GM12878 (cell line): ENCODE data around the gene SUMF2. TPM values are rescaled to one million over a fixed set of nuclear protein-coding genes. Genes with fewer than 3 reads are reported as not detected.

Source experiments
- ATAC-seq: fragments of 200-7000 bp; cut with Tn5 transposase; 3 replicates; pipeline ENCODE4 v1.9.1; 2020; ENCODE audit warnings: mild to moderate bottlenecking, moderate library complexity
- BruUV-seq: library from RNA; stranded (reverse); fragments of 400-500 nt; replicated peaks from 2 replicates; lab custom pipeline; 2021; lab: Mats Ljungman, UMichigan
- CTCF ChIA-PET: fragments of 300-600 bp; sonication (Branson Sonifier 250); formaldehyde crosslinking; extraction: SDS; loops from one replicate; lab custom pipeline; 2021; ENCODE audit warnings: inconsistent platforms; lab: Yijun Ruan, JAX
- POLR2A ChIA-PET: fragments of 350-600 bp; formaldehyde crosslinking; extraction: SDS; loops from one replicate; lab custom pipeline; 2021; ENCODE audit warnings: inconsistent platforms; lab: Charles Lee
- RAD21 ChIA-PET: fragments of 300-600 bp; sonication (Branson Sonifier 250); formaldehyde crosslinking; loops from one replicate; lab custom pipeline; 2023; ENCODE audit warnings: antibody characterized with exemption; ENCODE audit not compliant: unreplicated experiment; lab: Charles Lee
- SMC1A ChIA-PET: fragments of 300-600 bp; sonication (Branson Sonifier 250); formaldehyde crosslinking; loops from one replicate; lab custom pipeline; 2023; ENCODE audit not compliant: unreplicated experiment, uncharacterized antibody; lab: Charles Lee
- DNase-seq: peaks from one replicate; pipeline ENCODE4 v3.0.0-alpha.2; 2011; ENCODE audit warnings: low read depth, low spot score
- FAIRE-seq: peaks from 3 replicates; lab custom pipeline; 2011; peaks lifted over from hg19 to GRCh38; lab: Jason Lieb, UNC
- H2AFZ ChIP-seq: 2 replicates; pipeline ENCODE4 v1.6.0; 2011; ENCODE audit warnings: low read depth, low read length, control low read depth; ENCODE audit not compliant: control insufficient read depth
- H3K27ac ChIP-seq: 2 replicates; pipeline ENCODE4 v1.5.1; 2011; ENCODE audit warnings: control low read depth; ENCODE audit not compliant: control insufficient read depth, insufficient read depth
- H3K27me3 ChIP-seq, 2 experiments: replicated peaks in 1 of 2; 2 replicates each; pipeline versions ENCODE4 v1.6.0 to v1.6.1; 2011; ENCODE audit warnings: low read length in 1 of 2; ENCODE audit not compliant: control insufficient read depth in 2 of 2, insufficient read depth in 2 of 2
- H3K36me3 ChIP-seq, 2 experiments: 2 replicates each; pipeline ENCODE4 v1.5.1; 2011; ENCODE audit warnings: low read length in 1 of 2; ENCODE audit not compliant: control insufficient read depth in 2 of 2, insufficient read depth in 2 of 2
- H3K4me1 ChIP-seq: 2 replicates; pipeline ENCODE4 v1.6.1; 2011; ENCODE audit warnings: mild to moderate bottlenecking, low read length, moderate library complexity, mixed read lengths; ENCODE audit not compliant: control insufficient read depth, insufficient read depth
- H3K4me2 ChIP-seq: 2 replicates; pipeline ENCODE4 v1.6.0; 2011; ENCODE audit warnings: control low read depth; ENCODE audit not compliant: control insufficient read depth, insufficient read depth
- H3K4me3 ChIP-seq: fragments of 200-600 bp; sonication (generic); 2 replicates; pipeline ENCODE4 v1.5.1; 2016
- H3K79me2 ChIP-seq: 2 replicates; pipeline ENCODE4 v1.6.0; 2011; ENCODE audit warnings: low read length; ENCODE audit not compliant: control insufficient read depth, insufficient read depth
- H3K9ac ChIP-seq: 2 replicates; pipeline ENCODE4 v1.8.0; 2011; ENCODE audit warnings: low read length, control low read depth, mixed read lengths; ENCODE audit not compliant: control insufficient read depth, insufficient read depth
- H3K9me3 ChIP-seq: replicated peaks from 3 replicates; pipeline ENCODE4 v1.5.1; 2011; ENCODE audit warnings: mild to moderate bottlenecking, low read length; ENCODE audit not compliant: control insufficient read depth, insufficient read depth
- H4K20me1 ChIP-seq: 2 replicates; pipeline ENCODE4 v1.6.0; 2011; ENCODE audit not compliant: control insufficient read depth, insufficient read depth
- ATF2 ChIP-seq: IDR thresholded peaks from 2 replicates; pipeline ENCODE4 v1.6.1; 2012; ENCODE audit warnings: low read length, inconsistent platforms
- CBX5 ChIP-seq: sonication (generic); IDR thresholded peaks from 2 replicates; pipeline ENCODE4 v1.6.1; 2016; ENCODE audit warnings: low read depth, moderate library complexity, mild to moderate bottlenecking, inconsistent platforms
- CTCF ChIP-seq, 3 experiments: IDR thresholded peaks in 2 of 3; conservative IDR thresholded peaks in 1 of 3; 2 replicates each; pipeline ENCODE4 v1.5.1; 2011; ENCODE audit warnings: low read depth in 3 of 3, low read length in 3 of 3, mild to moderate bottlenecking in 3 of 3, control low read depth in 2 of 3, moderate library complexity in 2 of 3, inconsistent platforms in 1 of 3, mixed read lengths in 1 of 3; ENCODE audit not compliant: control insufficient read depth in 2 of 3, insufficient read depth in 1 of 3; ENCODE audit errors: extremely low read depth in 1 of 3
- E2F4 ChIP-seq: IDR thresholded peaks from 2 replicates; pipeline ENCODE4 v1.6.1; 2012; ENCODE audit warnings: low read depth, low read length, improper control_type of control experiment
- MYC ChIP-seq: IDR thresholded peaks from 2 replicates; pipeline ENCODE4 v1.6.1; 2011; ENCODE audit warnings: mild to moderate bottlenecking, low read length, moderate library complexity, inconsistent platforms; ENCODE audit not compliant: insufficient read depth, insufficient replicate concordance, insufficient read length, severe bottlenecking
- PKNOX1 ChIP-seq: fragments of 450-650 bp; IDR thresholded peaks from 2 replicates; pipeline ENCODE4 v1.6.1; 2016; ENCODE audit warnings: mild to moderate bottlenecking
- RCOR1 ChIP-seq: conservative IDR thresholded peaks from 2 replicates; pipeline ENCODE4 v1.6.1; 2012; ENCODE audit warnings: low read depth, low read length, improper control_type of control experiment
- USF1 ChIP-seq: IDR thresholded peaks from 2 replicates; pipeline ENCODE4 v1.6.1; 2011; ENCODE audit warnings: borderline replicate concordance, low read depth, mild to moderate bottlenecking, moderate library complexity, mixed read lengths, low read length; ENCODE audit not compliant: insufficient read depth; ENCODE audit errors: extremely low read length
- YBX1 ChIP-seq: fragments of 450-650 bp; IDR thresholded peaks from 2 replicates; pipeline ENCODE4 v1.6.1; 2016; ENCODE audit warnings: antibody characterized with exemption
- YY1 ChIP-seq: IDR thresholded peaks from 2 replicates; pipeline ENCODE4 v1.6.1; 2011; ENCODE audit warnings: low read depth, mild to moderate bottlenecking, low read length
- ZBTB4 ChIP-seq: fragments of 450-650 bp; formaldehyde crosslinking; IDR thresholded peaks from 2 replicates; pipeline ENCODE4 v1.4.0; 2022; ENCODE audit warnings: mild to moderate bottlenecking, moderate library complexity
- ZNF384 ChIP-seq: IDR thresholded peaks from 2 replicates; pipeline ENCODE4 v1.6.1; 2012; ENCODE audit warnings: low read depth, mild to moderate bottlenecking, low read length, improper control_type of control experiment, borderline replicate concordance
- WGBS: methylation state at CpG from one replicate; pipeline ENCODE4 v1.1.6; 2016; ENCODE audit warnings: low lambda C conversion rate; ENCODE audit not compliant: insufficient replicate concordance, insufficient coverage; ENCODE audit errors: missing lambda C conversion rate; 5-methylcytosine and 5-hydroxymethylcytosine counted together
- in situ Hi-C: fragments of 300-500 bp; cut with MboI; formaldehyde crosslinking; loops from 9 replicates; pipeline ENCODE4 v1.14.3; 2018; ENCODE audit warnings: mixed read lengths
- intact Hi-C: fragments of 100-400 bp; cut with micrococcal nuclease; formaldehyde crosslinking; loops from one replicate; pipeline ENCODE4 v1.14.2; 2022; ENCODE audit not compliant: unreplicated experiment
- polyA plus RNA-seq, 11 experiments: library from polyadenylated mRNA; depleted of rRNA in 4 of 11; unstranded in 6 of 11; stranded (reverse) in 5 of 11; fragments of >200 nt; fragmentation: Nextera tagmentation in 4 of 11; fragmentation: Illumina TruSeq in 1 of 11; extraction: Ambion mirVana in 4 of 11; extraction: Trizol in 1 of 11; gene quantifications; 1 replicate in 1 of 11; 2 replicates in 10 of 11; pipeline versions ENCODE4 v1.2.1 to v1.2.3, GENCODE V29; 2011 to 2016; ENCODE audit warnings: inconsistent platforms in 2 of 11, missing spikeins in 2 of 11, low read depth in 1 of 11
- total RNA-seq, 4 experiments: library from RNA; depleted of rRNA in 3 of 4; stranded (reverse); fragments of >200 nt in 3 of 4; fragmentation: Illumina TruSeq in 1 of 4; extraction: Trizol in 1 of 4; gene quantifications; 2 replicates each; pipeline versions ENCODE4 v1.2.1 to v1.2.3, GENCODE V29; 2013 to 2021

Gene SUMF2
- total and polyA plus RNA-seq, 10 of the 15 experiments (the other 5 are each of a cell fraction or from before 2014, with no cell fraction given): 39.9 to 106 (median 71.7) TPM

GRCh38 chr7:56077681-56078080 is 13.6 kb downstream of the SUMF2 start:
- DNase-seq: no peak
- no peak for FAIRE-seq
- Histone ChIP-seq H2AFZ (no peak overlapping the region), H3K9ac (no peak overlapping the region), H3K4me3 (no peak overlapping the region), H3K4me2 (no peak overlapping the region), H3K27ac (no peak overlapping the region), H3K36me3 (peaks cover 3 to 12% of the 10 kb centered on the region in 2 experiments), H3K9me3 (no peaks in the 10 kb centered on the region), H3K27me3 (no peaks in the 10 kb centered on the region), H3K79me2 (no peaks in the 10 kb centered on the region), H4K20me1 (no peaks in the 10 kb centered on the region), H3K4me1 (no peaks in the 10 kb centered on the region)
- intact Hi-C loops: no loop called here
- TF ChIP-seq ZBTB4 (CRISPR knock-in tag) (no peak), YBX1 (no peak), ZNF384 (no peak), RCOR1 (no peak), ATF2 (no peak), E2F4 (no peak), PKNOX1 (no peak), USF1 (no peak), MYC (no peak), YY1 (no peak), CTCF (IDR thresholded peaks at IDR 0.05 in 2 of 3, conservative IDR thresholded peaks at IDR 0.05 in 1 of 3; ENCODE audit: control insufficient read depth in 2 of 3, extremely low read depth in 1 of 3, insufficient read depth in 1 of 3, low read depth in 3 of 3, low read length in 3 of 3) (no peak), CBX5 (no peak)
- WGBS: 75% methylated on average over 3 of the region's 3 CpGs
- POLR2A ChIA-PET: no interaction called here
- RAD21 ChIA-PET: no interaction called here
- SMC1A ChIA-PET: no interaction called here
- CTCF ChIA-PET: interaction anchor here (0.6 to 1.0 kb wide), 2 partner anchors 37 to 73 kb away, joined by 3 read pairs; no protein-coding TSS in a partner anchor
- in situ Hi-C loops: no loop called here
- no peak for ATAC-seq
- no TSS peak for BruUV-seq
